Mammary epithelial cell (primary cell): ENCODE measurements around the gene MTHFS.

Experiments used
- CTCF ChIP-seq, 2 donors: IDR thresholded peaks in 1 of 2; conservative IDR thresholded peaks in 1 of 2; 2 replicates each; pipeline ENCODE4 v1.5.1; 2011 to 2012; ENCODE audit warnings: inconsistent platforms in 2 of 2, low read length in 2 of 2, mild to moderate bottlenecking in 2 of 2, control low read depth in 1 of 2, low read depth in 1 of 2; ENCODE audit not compliant: insufficient read depth in 1 of 2; ENCODE audit errors: extremely low read depth in 1 of 2
- EZH2 ChIP-seq: IDR thresholded peaks from 2 replicates; pipeline ENCODE4 v1.6.1; 2012; ENCODE audit warnings: low read length, inconsistent platforms, borderline replicate concordance

GRCh38 chr15:79874242-79874641 is 22.6 kb downstream of the MTHFS start:
- TF ChIP-seq CTCF (conservative IDR thresholded peaks at IDR 0.05 in 1 of 2, IDR thresholded peaks at IDR 0.05 in 1 of 2; ENCODE audit: extremely low read depth in 1 of 2, insufficient read depth in 1 of 2, low read depth in 1 of 2, low read length in 2 of 2) (no peak), EZH2 (no peak)
